Measurements from ENCODE around the gene SFPQ. TPM values are rescaled to one million over a fixed set of nuclear protein-coding genes. Genes with fewer than 3 reads are reported as not detected.
"Not testable (repeated sequence)": the region's sequence is repeated elsewhere in the genome, so short reads cannot be mapped to it uniquely, and the experiment has no call there.

Gene SFPQ
- total RNA-seq, 1 experiment from 2014 or later = 169 TPM

DNA sequence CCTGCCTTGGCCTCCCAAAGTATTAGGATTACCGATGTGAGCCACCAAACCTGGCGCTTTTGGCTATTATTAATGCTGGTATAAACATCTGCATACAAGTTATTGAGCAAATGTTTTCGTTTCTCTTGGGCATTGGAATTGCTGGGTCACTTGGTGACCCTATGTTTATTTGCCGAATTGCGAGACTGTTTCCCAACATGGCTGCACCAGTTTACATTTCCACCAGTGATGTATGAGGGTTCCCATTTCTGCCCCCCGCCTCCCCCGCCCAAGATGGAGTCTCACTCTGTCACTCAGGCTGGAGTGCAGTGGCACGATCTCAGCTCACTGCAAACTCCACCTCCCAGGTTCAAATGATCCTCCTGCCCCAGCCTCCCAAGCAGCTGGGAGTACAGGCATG, 20.9 kb downstream of the SFPQ start:
- in situ Hi-C loops (cut with HindIII; ENCODE audit: low pct_unique_long_range_greater_than_20kb, low sequenced_read_pairs) = no loop called here
- no peak for DNase-seq (ENCODE audit: low read depth, low spot score)

DNA sequence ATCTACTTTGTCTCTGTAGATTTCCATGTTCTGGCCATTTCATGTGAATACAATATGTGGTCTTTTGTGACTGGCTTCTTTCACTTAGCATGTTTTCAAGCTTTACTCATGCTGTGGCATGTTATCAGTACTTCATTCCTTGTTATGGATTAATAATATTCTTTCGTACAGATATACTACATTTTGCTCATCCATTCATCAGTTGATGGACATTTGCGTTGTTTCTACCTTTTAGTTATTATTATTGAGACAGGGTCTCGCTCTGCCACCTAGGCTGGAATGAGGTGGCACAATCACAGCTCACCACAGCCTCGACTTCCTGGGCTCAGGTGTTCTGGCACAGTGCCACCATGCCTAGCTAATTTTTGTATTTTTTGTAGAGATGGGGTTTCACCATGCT, 21.4 kb downstream of the SFPQ start:
- DNase-seq (ENCODE audit: low read depth, low spot score) = no peak
- in situ Hi-C loops (cut with HindIII; ENCODE audit: low pct_unique_long_range_greater_than_20kb, low sequenced_read_pairs) = no loop called here

DNA sequence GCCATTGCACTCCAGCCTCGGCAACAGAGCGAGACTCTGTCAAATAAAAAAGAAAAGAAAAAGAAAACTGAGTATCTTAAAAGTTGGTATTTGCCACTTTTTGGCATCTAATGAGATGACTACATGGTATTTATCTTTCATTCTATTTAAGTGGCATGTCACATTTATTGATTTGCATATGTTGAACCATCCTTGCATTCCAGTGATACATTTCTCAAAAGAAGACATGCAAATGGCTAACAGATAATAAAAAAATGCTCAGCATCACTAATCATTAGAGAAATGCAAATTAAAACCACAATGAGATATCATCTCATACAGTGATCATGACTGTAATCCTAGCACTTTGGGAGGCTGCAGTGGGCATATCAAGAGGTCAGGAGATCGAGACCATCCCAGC, 28.1 kb downstream of the SFPQ start:
- no peak for DNase-seq (ENCODE audit: low read depth, low spot score)
- in situ Hi-C loops (cut with HindIII; ENCODE audit: low pct_unique_long_range_greater_than_20kb, low sequenced_read_pairs) = no loop called here

DNA sequence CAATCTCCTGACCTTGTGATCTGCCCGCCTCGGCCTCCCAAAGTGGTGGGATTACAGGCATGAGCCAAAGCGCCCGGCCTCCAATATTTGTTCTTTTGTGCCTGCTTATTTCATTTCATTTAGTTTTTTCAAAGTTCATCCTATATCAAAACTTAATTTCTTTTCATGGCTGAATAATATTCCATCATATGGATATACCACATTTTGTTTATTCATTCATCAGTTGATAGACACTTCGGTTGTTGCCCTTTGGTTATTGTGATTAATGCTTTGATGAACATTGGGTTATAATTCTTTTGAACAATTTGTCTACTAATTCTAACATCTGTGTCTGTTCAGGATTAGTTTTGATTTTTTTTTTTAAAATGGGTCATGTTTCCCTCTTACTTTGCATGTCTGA, 41.7 kb downstream of the SFPQ start:
- no peak for DNase-seq (ENCODE audit: low read depth, low spot score)
- in situ Hi-C loops (cut with HindIII; ENCODE audit: low pct_unique_long_range_greater_than_20kb, low sequenced_read_pairs) = no loop called here

DNA sequence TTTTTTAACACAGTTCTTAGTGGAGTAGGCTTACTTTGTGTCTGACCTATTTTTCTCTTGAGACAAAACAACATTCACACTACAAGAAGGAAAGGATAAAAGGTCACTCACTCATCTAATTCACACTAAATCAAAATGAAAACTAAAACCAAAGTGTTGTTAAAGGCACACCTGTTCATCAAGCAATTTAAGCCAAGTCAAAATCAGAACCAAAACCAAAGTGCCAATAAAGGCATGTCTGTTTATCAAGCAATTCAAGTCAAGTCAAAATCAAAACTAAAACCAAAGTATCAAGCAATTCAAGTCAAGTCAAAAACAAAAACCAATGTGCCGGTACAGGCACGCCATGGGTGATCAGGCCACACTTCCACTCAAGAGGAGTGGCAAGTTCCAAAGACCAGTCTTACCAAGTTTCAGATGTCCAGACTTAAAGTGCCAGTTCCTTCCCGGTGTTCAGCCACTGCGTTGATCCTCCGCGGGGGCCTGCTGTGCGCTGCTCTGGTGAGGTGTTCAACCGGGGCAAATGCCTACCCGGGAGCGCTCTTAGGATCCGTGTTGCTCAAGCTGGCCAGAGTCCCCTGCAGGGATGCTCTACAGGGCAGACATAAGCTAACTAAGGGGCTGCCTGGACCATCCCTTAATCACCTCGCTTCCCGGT, 46.9 kb downstream of the SFPQ start:
- DNase-seq (ENCODE audit: low read depth, low spot score); in situ Hi-C loops (cut with HindIII; ENCODE audit: low pct_unique_long_range_greater_than_20kb, low sequenced_read_pairs): not testable (repeated sequence)

DNA sequence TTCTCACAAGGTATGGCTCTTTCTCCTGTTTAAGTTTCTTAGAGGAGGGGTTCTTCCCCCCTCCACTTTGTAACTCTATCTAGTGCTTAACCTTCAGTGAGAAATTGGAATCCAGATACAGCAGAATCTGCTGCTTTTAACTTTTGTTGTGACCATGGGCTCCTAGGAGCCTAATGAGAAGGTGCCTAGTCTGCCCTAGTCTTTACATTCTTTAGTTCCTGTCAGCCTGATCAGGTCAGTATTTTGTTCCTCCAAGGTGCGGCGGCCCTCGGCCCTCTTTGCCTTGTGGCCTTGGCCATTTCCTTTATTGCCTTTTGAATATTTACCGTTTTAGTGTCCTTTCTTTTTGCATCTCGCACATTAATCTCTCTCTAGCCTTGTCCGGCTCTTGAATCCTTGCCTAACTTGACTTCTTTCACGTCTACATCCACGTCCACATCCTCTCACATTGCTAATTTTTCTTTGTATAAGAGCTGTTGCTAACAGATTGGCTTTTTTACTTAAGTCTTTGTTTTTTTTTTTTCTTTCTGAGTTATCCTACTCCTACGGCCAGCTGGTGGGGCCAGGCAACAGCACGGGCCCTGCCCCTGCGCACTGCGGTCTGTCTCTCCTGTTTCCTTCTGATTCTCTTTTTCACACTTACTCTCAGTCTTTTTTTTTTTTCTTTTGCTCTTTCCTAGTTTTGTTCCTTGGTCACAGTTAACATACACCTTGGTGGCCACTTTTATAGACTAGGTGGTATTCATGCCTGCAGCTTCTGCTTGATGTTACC, 49.0 kb downstream of the SFPQ start:
- DNase-seq (ENCODE audit: low read depth, low spot score) = no peak
- in situ Hi-C loops (cut with HindIII; ENCODE audit: low pct_unique_long_range_greater_than_20kb, low sequenced_read_pairs) = no loop called here

DNA sequence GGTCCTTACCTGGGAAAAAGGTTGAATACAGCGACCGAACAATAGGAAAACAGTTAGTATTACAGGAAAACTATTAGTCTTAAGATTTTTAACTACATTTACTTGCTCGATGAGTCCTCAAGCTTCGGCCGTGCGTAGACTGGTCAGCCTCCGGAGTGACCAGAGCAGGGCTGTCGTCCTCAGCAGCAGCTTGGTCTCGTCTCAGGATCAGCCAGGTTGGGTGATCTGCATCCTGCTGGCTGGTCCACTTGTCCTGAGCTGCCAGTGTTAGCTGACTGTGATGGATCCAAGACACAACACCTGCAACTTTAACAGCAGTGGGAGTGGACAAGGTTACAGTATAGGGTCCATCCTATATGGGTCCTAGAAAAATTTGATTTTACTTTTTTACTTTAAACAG, 50.2 kb downstream of the SFPQ start:
- DNase-seq (ENCODE audit: low read depth, low spot score); in situ Hi-C loops (cut with HindIII; ENCODE audit: low pct_unique_long_range_greater_than_20kb, low sequenced_read_pairs): not testable (repeated sequence)

DNA sequence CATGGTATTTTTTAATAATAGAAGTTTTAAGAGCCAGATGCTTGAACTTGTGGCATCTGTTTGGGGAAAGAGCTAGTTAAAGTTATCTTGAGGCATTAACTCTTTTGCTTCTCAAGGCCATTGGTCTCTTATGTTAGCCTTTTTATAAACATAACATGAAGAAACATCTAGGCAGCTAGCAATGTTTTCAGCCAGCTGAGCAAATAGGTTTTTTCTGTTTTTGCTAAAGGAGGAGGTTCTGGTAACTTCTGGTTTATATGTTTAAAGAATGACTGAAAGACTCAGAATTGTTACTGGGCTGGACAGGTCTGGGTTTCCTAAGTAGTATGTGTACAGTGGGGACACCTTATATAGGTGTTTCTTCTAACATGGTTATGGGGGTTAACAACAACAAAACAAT, 50.7 kb downstream of the SFPQ start:
- in situ Hi-C loops (cut with HindIII; ENCODE audit: low pct_unique_long_range_greater_than_20kb, low sequenced_read_pairs) = not testable (repeated sequence)

DNA sequence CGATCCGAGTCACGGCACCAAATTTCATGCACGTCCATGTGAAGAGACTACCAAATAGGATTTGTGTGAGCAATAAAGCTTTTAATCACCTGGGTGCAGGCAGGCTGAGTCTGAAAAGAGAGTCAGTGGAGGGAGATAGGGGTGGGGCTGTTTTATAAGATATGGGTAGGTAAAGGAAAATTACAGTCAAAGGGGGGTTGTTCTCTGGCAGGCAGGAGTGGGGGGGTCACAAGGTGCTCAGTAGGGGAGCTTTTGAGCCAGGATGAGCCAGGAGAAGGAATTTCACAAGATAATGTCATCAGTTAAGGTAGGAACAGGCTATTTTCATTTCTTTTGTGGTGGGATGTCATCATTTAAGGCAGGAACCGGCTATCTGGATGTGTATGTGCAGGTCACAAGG, 55.4 kb downstream of the SFPQ start:
- in situ Hi-C loops (cut with HindIII; ENCODE audit: low pct_unique_long_range_greater_than_20kb, low sequenced_read_pairs) = not testable (repeated sequence)

More for the DNA sequence above, 50.7 kb downstream of the SFPQ start:
- DNase-seq (ENCODE audit: low read depth, low spot score) = not testable (repeated sequence)

DNA sequence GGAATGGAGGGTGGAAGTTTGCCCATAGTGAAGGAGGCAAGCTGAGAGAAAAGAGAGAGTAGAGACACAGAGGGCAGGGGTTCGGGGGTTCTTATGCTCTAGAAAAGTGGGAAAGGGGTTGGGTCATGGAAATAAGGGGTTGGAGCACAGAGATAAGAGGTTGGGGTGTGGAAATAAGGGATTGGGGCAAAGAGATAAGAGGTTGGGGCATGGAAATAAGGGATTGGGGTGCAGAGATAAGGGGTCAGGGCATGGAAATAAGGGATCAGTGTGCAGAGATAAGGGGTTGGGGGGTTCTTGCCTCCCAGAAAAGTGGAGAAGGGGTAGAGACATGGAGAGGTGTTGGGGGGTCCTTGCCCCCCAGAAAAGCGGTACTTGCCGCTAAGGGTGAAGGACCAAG, 56.2 kb downstream of the SFPQ start:
- in situ Hi-C loops (cut with HindIII; ENCODE audit: low pct_unique_long_range_greater_than_20kb, low sequenced_read_pairs) = no loop called here
- no peak for DNase-seq (ENCODE audit: low read depth, low spot score)

More for the DNA sequence above, 55.4 kb downstream of the SFPQ start:
- DNase-seq (ENCODE audit: low read depth, low spot score) = not testable (repeated sequence)

Small RNAs within 50 kb of the gene (small RNA-seq; reads per million reads assigned to genes)
- 0 reads per million in 2 experiments for gene RF00019

Other genes starting within 250 kb of the SFPQ start
- 22.7 and 22.9 TPM in 2 replicates for gene TMEM35B, start 207.8 kb downstream of the SFPQ start, total RNA-seq (2014; rRNA removed; shearing (Covaris generic))
- 10.0 and 10.4 TPM in 2 replicates for gene ZMYM6, start 161.2 kb downstream of the SFPQ start, total RNA-seq (2014; rRNA removed; shearing (Covaris generic))
- gene ZMYM1, start 113.8 kb downstream of the SFPQ start, total RNA-seq (2014; rRNA removed; shearing (Covaris generic)) = 18.8 and 19.3 TPM in 2 replicates
- gene ZMYM4, start 75.6 kb upstream of the SFPQ start, total RNA-seq (2014; rRNA removed; shearing (Covaris generic)) = 25.3 and 29.2 TPM in 2 replicates

All from SK-MEL-5 (cell line).